Measurements from ENCODE around the gene DGKB.

DNA sequence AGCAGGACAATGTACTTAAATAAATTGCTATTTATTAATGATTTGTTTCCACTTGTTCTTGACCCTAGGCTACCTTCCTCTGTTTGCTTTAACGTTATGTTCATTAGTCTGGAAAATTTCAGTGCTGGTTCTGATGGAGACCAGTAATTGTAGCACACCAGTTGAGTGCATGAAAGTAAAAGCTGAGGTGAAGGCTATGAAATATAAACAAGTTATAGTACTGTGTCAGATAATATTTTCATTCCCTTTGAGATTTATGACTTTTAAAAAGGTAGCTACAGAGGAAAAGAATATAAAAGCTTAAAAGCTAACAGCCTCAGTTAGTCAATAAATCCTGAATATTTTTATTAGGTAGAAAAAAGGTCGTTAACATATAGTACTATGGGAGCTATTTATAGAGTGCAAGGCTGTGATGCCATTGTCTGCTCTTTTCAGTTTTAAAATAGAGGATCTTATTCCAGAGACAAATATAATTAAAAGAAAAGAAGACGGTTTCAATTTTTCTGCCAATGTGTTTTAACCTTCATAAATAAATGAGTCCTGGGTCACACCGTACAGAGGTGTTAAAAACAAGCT, 561.3 kb downstream of the DGKB start:
- TF ChIP-seq, protein P1, sequence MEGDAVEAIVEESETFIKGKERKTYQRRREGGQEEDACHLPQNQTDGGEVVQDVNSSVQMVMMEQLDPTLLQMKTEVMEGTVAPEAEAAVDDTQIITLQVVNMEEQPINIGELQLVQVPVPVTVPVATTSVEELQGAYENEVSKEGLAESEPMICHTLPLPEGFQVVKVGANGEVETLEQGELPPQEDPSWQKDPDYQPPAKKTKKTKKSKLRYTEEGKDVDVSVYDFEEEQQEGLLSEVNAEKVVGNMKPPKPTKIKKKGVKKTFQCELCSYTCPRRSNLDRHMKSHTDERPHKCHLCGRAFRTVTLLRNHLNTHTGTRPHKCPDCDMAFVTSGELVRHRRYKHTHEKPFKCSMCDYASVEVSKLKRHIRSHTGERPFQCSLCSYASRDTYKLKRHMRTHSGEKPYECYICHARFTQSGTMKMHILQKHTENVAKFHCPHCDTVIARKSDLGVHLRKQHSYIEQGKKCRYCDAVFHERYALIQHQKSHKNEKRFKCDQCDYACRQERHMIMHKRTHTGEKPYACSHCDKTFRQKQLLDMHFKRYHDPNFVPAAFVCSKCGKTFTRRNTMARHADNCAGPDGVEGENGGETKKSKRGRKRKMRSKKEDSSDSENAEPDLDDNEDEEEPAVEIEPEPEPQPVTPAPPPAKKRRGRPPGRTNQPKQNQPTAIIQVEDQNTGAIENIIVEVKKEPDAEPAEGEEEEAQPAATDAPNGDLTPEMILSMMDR (IDR thresholded peaks at IDR 0.05) = no peak
- TF ChIP-seq POLR2AphosphoS5 (IDR thresholded peaks at IDR 0.05; ENCODE audit: low read depth, low read length) (no peak), SIN3A (IDR thresholded peaks at IDR 0.05; ENCODE audit: borderline replicate concordance, insufficient read depth, low read depth, low read length) (no peak)
- TF ChIP-seq, protein P2, sequence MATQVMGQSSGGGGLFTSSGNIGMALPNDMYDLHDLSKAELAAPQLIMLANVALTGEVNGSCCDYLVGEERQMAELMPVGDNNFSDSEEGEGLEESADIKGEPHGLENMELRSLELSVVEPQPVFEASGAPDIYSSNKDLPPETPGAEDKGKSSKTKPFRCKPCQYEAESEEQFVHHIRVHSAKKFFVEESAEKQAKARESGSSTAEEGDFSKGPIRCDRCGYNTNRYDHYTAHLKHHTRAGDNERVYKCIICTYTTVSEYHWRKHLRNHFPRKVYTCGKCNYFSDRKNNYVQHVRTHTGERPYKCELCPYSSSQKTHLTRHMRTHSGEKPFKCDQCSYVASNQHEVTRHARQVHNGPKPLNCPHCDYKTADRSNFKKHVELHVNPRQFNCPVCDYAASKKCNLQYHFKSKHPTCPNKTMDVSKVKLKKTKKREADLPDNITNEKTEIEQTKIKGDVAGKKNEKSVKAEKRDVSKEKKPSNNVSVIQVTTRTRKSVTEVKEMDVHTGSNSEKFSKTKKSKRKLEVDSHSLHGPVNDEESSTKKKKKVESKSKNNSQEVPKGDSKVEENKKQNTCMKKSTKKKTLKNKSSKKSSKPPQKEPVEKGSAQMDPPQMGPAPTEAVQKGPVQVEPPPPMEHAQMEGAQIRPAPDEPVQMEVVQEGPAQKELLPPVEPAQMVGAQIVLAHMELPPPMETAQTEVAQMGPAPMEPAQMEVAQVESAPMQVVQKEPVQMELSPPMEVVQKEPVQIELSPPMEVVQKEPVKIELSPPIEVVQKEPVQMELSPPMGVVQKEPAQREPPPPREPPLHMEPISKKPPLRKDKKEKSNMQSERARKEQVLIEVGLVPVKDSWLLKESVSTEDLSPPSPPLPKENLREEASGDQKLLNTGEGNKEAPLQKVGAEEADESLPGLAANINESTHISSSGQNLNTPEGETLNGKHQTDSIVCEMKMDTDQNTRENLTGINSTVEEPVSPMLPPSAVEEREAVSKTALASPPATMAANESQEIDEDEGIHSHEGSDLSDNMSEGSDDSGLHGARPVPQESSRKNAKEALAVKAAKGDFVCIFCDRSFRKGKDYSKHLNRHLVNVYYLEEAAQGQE (IDR thresholded peaks at IDR 0.05; ENCODE audit: insufficient read depth in 1 of 2, low read depth in 2 of 2, low read length in 1 of 2) = no peak
